LoVo (cell line): ENCODE results near the gene CCRL2.
A peak's percentile ranks its signal among the peaks of the same experiment; 100 is the strongest.
"Not testable (repeated sequence)": the region's sequence is repeated elsewhere in the genome, so short reads cannot be mapped to it uniquely, and the experiment has no call there.

Source experiments
- DNase-seq: peaks from one replicate; pipeline ENCODE4 v3.0.0-alpha.2; 2016; ENCODE audit warnings: low spot score

CCRL2 gene

GRCh38 chr3:46429671-46430070, 22.6 kb downstream of the CCRL2 start:
- DNase-seq = no peak

GRCh38 chr3:46430879-46431278, 23.8 kb downstream of the CCRL2 start:
- DNase-seq = not testable (repeated sequence)

- DNase-seq = not testable (repeated sequence)
These were observed 24.8 kb downstream of the CCRL2 start for GRCh38 chr3:46431905-46432304.

- not testable (repeated sequence) for DNase-seq
These were observed 26.1 kb downstream of the CCRL2 start for GRCh38 chr3:46433118-46433517.

GRCh38 chr3:46433841-46434240, 26.8 kb downstream of the CCRL2 start:
- no peak for DNase-seq

- no peak for DNase-seq
These were observed 28.1 kb downstream of the CCRL2 start for GRCh38 chr3:46435081-46435726.

- DNase-seq = no peak
These were observed 31.8 kb downstream of the CCRL2 start for GRCh38 chr3:46438831-46439230.

GRCh38 chr3:46440531-46441294, 33.7 kb downstream of the CCRL2 start:
- no peak for DNase-seq

GRCh38 chr3:46442576-46443530, 35.8 kb downstream of the CCRL2 start:
- no peak for DNase-seq

GRCh38 chr3:46447228-46447985, 40.3 kb downstream of the CCRL2 start:
- no peak for DNase-seq

GRCh38 chr3:46448721-46449120, 41.7 kb downstream of the CCRL2 start:
- no peak for DNase-seq

GRCh38 chr3:46449755-46450552, 42.9 kb downstream of the CCRL2 start:
- DNase-seq = peak; percentile 9

- no peak for DNase-seq
These were observed 46.6 kb downstream of the CCRL2 start for GRCh38 chr3:46453526-46454208.

GRCh38 chr3:46454209-46454595, 47.1 kb downstream of the CCRL2 start:
- no peak for DNase-seq

- DNase-seq = no peak
These were observed 47.5 kb downstream of the CCRL2 start for GRCh38 chr3:46454606-46455005.

- DNase-seq = no peak
These were observed 48.4 kb downstream of the CCRL2 start for GRCh38 chr3:46455231-46456115.

GRCh38 chr3:46456118-46456517, 49.1 kb downstream of the CCRL2 start:
- no peak for DNase-seq
